IMR-90 (cell line): ENCODE measurements around the gene C2CD4D. TPM values are rescaled to one million over a fixed set of nuclear protein-coding genes. Genes with fewer than 3 reads are reported as not detected.

Experiments used
- ATAC-seq: fragments of 200-7000 bp; cut with Tn5 transposase; 2 replicates; pipeline ENCODE4 v1.9.1; 2020; ENCODE audit warnings: low read depth, mild to moderate bottlenecking, moderate library complexity
- BruUV-seq: library from RNA; stranded (reverse); fragments of 400-500 nt; replicated peaks from 2 replicates; lab custom pipeline; 2021; lab: Mats Ljungman, UMichigan
- CTCF ChIA-PET: fragments of 300-600 bp; formaldehyde crosslinking; extraction: SDS; loops from one replicate; lab custom pipeline; 2021; ENCODE audit warnings: antibody characterized with exemption; lab: Yijun Ruan, JAX
- POLR2A ChIA-PET: fragments of 300-600 bp; sonication (Branson Sonifier 250); formaldehyde crosslinking; loops from one replicate; lab custom pipeline; 2022; ENCODE audit warnings: antibody characterized with exemption; ENCODE audit not compliant: unreplicated experiment; lab: Charles Lee
- DNase-seq: peaks from one replicate; pipeline ENCODE4 v3.0.0; 2013
- H2AFZ ChIP-seq: replicated peaks from 2 replicates; pipeline ENCODE3; 2013; ENCODE audit warnings: low read length, mild to moderate bottlenecking; ENCODE audit not compliant: poor library complexity
- H2AK5ac ChIP-seq: 2 replicates; pipeline ENCODE4 v1.6.1; 2013; ENCODE audit warnings: low read depth, low read length, inconsistent platforms
- H2AK9ac ChIP-seq: replicated peaks from 2 replicates; pipeline ENCODE3; 2013; ENCODE audit warnings: mild to moderate bottlenecking, low read depth, low read length, moderate library complexity; ENCODE audit not compliant: poor library complexity
- H2BK120ac ChIP-seq: 2 replicates; pipeline ENCODE4 v1.6.1; 2013; ENCODE audit warnings: low read depth, low read length, inconsistent platforms
- H2BK15ac ChIP-seq: 3 replicates; pipeline ENCODE4 v1.6.1; 2013; ENCODE audit warnings: low read depth, low read length, inconsistent platforms
- H2BK20ac ChIP-seq: 2 replicates; pipeline ENCODE4 v1.6.1; 2013; ENCODE audit warnings: low read depth, mild to moderate bottlenecking, inconsistent platforms, low read length, moderate library complexity
- H2BK5ac ChIP-seq: 2 replicates; pipeline ENCODE4 v1.6.1; 2013; ENCODE audit warnings: mild to moderate bottlenecking, low read depth, low read length, inconsistent platforms; ENCODE audit not compliant: poor library complexity, severe bottlenecking
- H3K14ac ChIP-seq: replicated peaks from 2 replicates; pipeline ENCODE4 v1.6.1; 2013; ENCODE audit warnings: low read depth, low read length, inconsistent platforms
- H3K18ac ChIP-seq: 2 replicates; pipeline ENCODE4 v1.6.1; 2013; ENCODE audit warnings: low read depth, low read length, control low read depth
- H3K23ac ChIP-seq: 2 replicates; pipeline ENCODE4 v1.6.1; 2013; ENCODE audit warnings: low read depth, low read length, inconsistent platforms
- H3K27ac ChIP-seq: 2 replicates; pipeline ENCODE4 v1.5.1; 2013; ENCODE audit warnings: mild to moderate bottlenecking, control low read depth, low read length; ENCODE audit not compliant: insufficient read depth
- H3K27me3 ChIP-seq: 2 replicates; pipeline ENCODE4 v1.6.1; 2013; ENCODE audit warnings: low read length; ENCODE audit not compliant: control insufficient read depth, insufficient read depth
- H3K36me3 ChIP-seq: 2 replicates; pipeline ENCODE4 v1.6.1; 2013; ENCODE audit warnings: low read length, mixed read lengths; ENCODE audit not compliant: control insufficient read depth, insufficient read depth
- H3K4ac ChIP-seq: 2 replicates; pipeline ENCODE4 v1.6.1; 2013; ENCODE audit warnings: low read depth, low read length, inconsistent platforms
- H3K4me1 ChIP-seq: 2 replicates; pipeline ENCODE4 v1.6.1; 2013; ENCODE audit warnings: low read length, mixed read lengths; ENCODE audit not compliant: control insufficient read depth, insufficient read depth
- H3K4me2 ChIP-seq: 2 replicates; pipeline ENCODE4 v1.6.1; 2013; ENCODE audit warnings: low read depth, mild to moderate bottlenecking, control low read depth, low read length, moderate library complexity
- H3K4me3 ChIP-seq: 2 replicates; pipeline ENCODE4 v1.5.1; 2013; ENCODE audit warnings: low read depth, mild to moderate bottlenecking, control low read depth, low read length, moderate library complexity; ENCODE audit not compliant: insufficient read depth
- H3K56ac ChIP-seq: 2 replicates; pipeline ENCODE4 v1.6.1; 2013; ENCODE audit warnings: low read length, inconsistent platforms; ENCODE audit not compliant: insufficient read depth; ENCODE audit errors: extremely low read depth
- H3K79me1 ChIP-seq, 2 experiments: 2 replicates each; pipeline ENCODE4 v1.6.1; 2013; ENCODE audit warnings: low read length in 2 of 2, inconsistent platforms in 1 of 2, low read depth in 1 of 2
- H3K9ac ChIP-seq: 2 replicates; pipeline ENCODE4 v1.6.1; 2013; ENCODE audit warnings: low read depth, low read length, control low read depth
- H3K9me1 ChIP-seq: 2 replicates; pipeline ENCODE4 v1.6.1; 2013; ENCODE audit warnings: low read length, inconsistent platforms; ENCODE audit not compliant: insufficient read depth
- H3K9me3 ChIP-seq: 2 replicates; pipeline ENCODE4 v1.6.1; 2013; ENCODE audit warnings: low read length; ENCODE audit not compliant: control insufficient read depth, insufficient read depth
- H4K20me1 ChIP-seq: 2 replicates; pipeline ENCODE4 v1.6.1; 2013; ENCODE audit warnings: low read length, inconsistent platforms; ENCODE audit not compliant: insufficient read depth
- H4K5ac ChIP-seq: 2 replicates; pipeline ENCODE4 v1.6.1; 2013; ENCODE audit warnings: mild to moderate bottlenecking, low read depth, low read length, control low read depth
- H4K8ac ChIP-seq, 2 experiments: 2 replicates each; pipeline ENCODE4 v1.6.1; 2013; ENCODE audit warnings: low read depth in 2 of 2, low read length in 2 of 2, control low read depth in 1 of 2, inconsistent platforms in 1 of 2
- H4K91ac ChIP-seq: 2 replicates; pipeline ENCODE4 v1.6.1; 2013; ENCODE audit warnings: low read depth, low read length, inconsistent platforms; ENCODE audit not compliant: insufficient read depth
- BHLHE40 ChIP-seq: fragments of 150-350 bp; IDR thresholded peaks from 2 replicates; pipeline ENCODE4 v1.6.1; 2016; ENCODE audit warnings: mild to moderate bottlenecking, low read depth, low read length
- CEBPB ChIP-seq: IDR thresholded peaks from 2 replicates; pipeline ENCODE4 v1.6.1; 2012; ENCODE audit warnings: low read depth, low read length, improper control_type of control experiment
- CHD1 ChIP-seq: IDR thresholded peaks from 2 replicates; pipeline ENCODE4 v1.6.1; 2012; ENCODE audit warnings: low read depth, low read length, improper control_type of control experiment
- CTCF ChIP-seq: conservative IDR thresholded peaks from 2 replicates; pipeline ENCODE4 v1.5.1; 2012; ENCODE audit warnings: mild to moderate bottlenecking, low read depth, low read length, improper control_type of control experiment
- ELK1 ChIP-seq: fragments of 150-350 bp; IDR thresholded peaks from 2 replicates; pipeline ENCODE4 v1.6.1; 2016; ENCODE audit warnings: low read depth, mild to moderate bottlenecking, low read length, moderate library complexity, borderline replicate concordance
- FOS ChIP-seq: fragments of 150-350 bp; IDR thresholded peaks from 2 replicates; pipeline ENCODE4 v1.6.1; 2016; ENCODE audit warnings: low read depth, low read length
- MAFK ChIP-seq: IDR thresholded peaks from 2 replicates; pipeline ENCODE4 v1.6.1; 2012; ENCODE audit warnings: low read depth, low read length, improper control_type of control experiment
- MAZ ChIP-seq: IDR thresholded peaks from 2 replicates; pipeline ENCODE4 v1.6.1; 2012; ENCODE audit warnings: low read depth, mild to moderate bottlenecking, low read length, improper control_type of control experiment, moderate library complexity, borderline replicate concordance
- MXI1 ChIP-seq: IDR thresholded peaks from 2 replicates; pipeline ENCODE4 v1.6.1; 2012; ENCODE audit warnings: low read depth, mild to moderate bottlenecking, low read length, moderate library complexity, borderline replicate concordance
- NFE2L2 ChIP-seq: fragments of 150-350 bp; IDR thresholded peaks from 2 replicates; pipeline ENCODE4 v1.6.1; 2016; ENCODE audit warnings: low read depth, mild to moderate bottlenecking, low read length
- POLR2A ChIP-seq: IDR thresholded peaks from 2 replicates; pipeline ENCODE4 v1.6.1; 2012; ENCODE audit warnings: mild to moderate bottlenecking, low read depth, low read length
- RAD21 ChIP-seq: IDR thresholded peaks from 2 replicates; pipeline ENCODE4 v1.6.1; 2012; ENCODE audit warnings: low read length, improper control_type of control experiment
- RCOR1 ChIP-seq: IDR thresholded peaks from 2 replicates; pipeline ENCODE4 v1.6.1; 2012; ENCODE audit warnings: mild to moderate bottlenecking, low read length, improper control_type of control experiment; ENCODE audit not compliant: insufficient replicate concordance
- RFX5 ChIP-seq: IDR thresholded peaks from 2 replicates; pipeline ENCODE4 v1.8.0; 2012; ENCODE audit warnings: low read depth, mild to moderate bottlenecking, low read length, moderate library complexity
- USF2 ChIP-seq: fragments of 150-350 bp; IDR thresholded peaks from 2 replicates; pipeline ENCODE4 v1.6.1; 2017; ENCODE audit warnings: mild to moderate bottlenecking, antibody characterized with exemption, low read length, low read depth
- WGBS, 2 experiments: methylation state at CpG; one replicate each; pipeline versions ENCODE4 v1.1.5 to v1.1.7; 2013; ENCODE audit warnings: missing lambda C conversion rate in 2 of 2; ENCODE audit not compliant: insufficient read length in 1 of 2; ENCODE audit errors: extremely low coverage in 2 of 2; 5-methylcytosine and 5-hydroxymethylcytosine counted together
- dilution Hi-C: fragments of 300-500 bp; cut with HindIII; formaldehyde crosslinking; loops from one replicate; pipeline ENCODE4 v1.14.3; 2018; ENCODE audit warnings: low sequenced_read_pairs; ENCODE audit not compliant: unreplicated experiment
- in situ Hi-C: fragments of 300-500 bp; cut with MboI; formaldehyde crosslinking; loops from 3 replicates; pipeline ENCODE4 v1.14.3; 2019; ENCODE audit warnings: low sequenced_read_pairs, inconsistent platforms, mixed read lengths
- intact Hi-C: fragments of 100-400 bp; cut with micrococcal nuclease; formaldehyde crosslinking; loops from 2 replicates; pipeline ENCODE4 v1.10.0; 2022
- polyA plus RNA-seq, 3 experiments: library from polyadenylated mRNA; depleted of rRNA; stranded (reverse); fragments of >200 nt; gene quantifications; 2 replicates each; pipeline ENCODE4 v1.2.3, GENCODE V29; 2012; ENCODE audit warnings: low replicate concordance in 1 of 3
- total RNA-seq: library from RNA; depleted of rRNA; stranded (reverse); fragments of >200 nt; gene quantifications from 2 replicates; pipeline ENCODE4 v1.2.3, GENCODE V29; 2012

Gene C2CD4D
- total and polyA plus RNA-seq, 2 of the 4 experiments (the other 2 are of a cell fraction), result not detected

- Histone ChIP-seq H3K23ac (no peak within 1 kb of the TSS), H3K9me3 (no peaks in the 10 kb centered on the region), H3K27ac (no peak within 1 kb of the TSS), H2BK15ac (no peak within 1 kb of the TSS), H3K14ac (no peak within 1 kb of the TSS), H3K18ac (no peak within 1 kb of the TSS), H2AK5ac (no peak within 1 kb of the TSS), H2AK9ac (no peak within 1 kb of the TSS), H3K4me2 (no peak within 1 kb of the TSS), H2BK20ac (no peak within 1 kb of the TSS), H3K36me3 (no peaks in the 10 kb centered on the region), H3K56ac (no peak within 1 kb of the TSS), H2AFZ (peak within 1 kb of the TSS; percentile 49), H4K5ac (no peak within 1 kb of the TSS), H4K8ac (no peak within 1 kb of the TSS), H3K4ac (no peak within 1 kb of the TSS), H3K4me1 (no peaks in the 10 kb centered on the region), H4K20me1 (no peaks in the 10 kb centered on the region), H3K4me3 (no peak within 1 kb of the TSS), H2BK120ac (no peak within 1 kb of the TSS), H2BK5ac (no peak within 1 kb of the TSS), H3K9ac (no peak within 1 kb of the TSS), H3K27me3 (peaks cover 49% of the 10 kb centered on the region), H4K91ac (no peak within 1 kb of the TSS), H3K9me1 (no peaks in the 10 kb centered on the region), H3K79me1 (no peaks in the 10 kb centered on the region)
- no peak for DNase-seq
- ChIA-PET POLR2A (no interaction called here), CTCF (no interaction called here)
- no CpG with 5 or more reads among the region's 5 CpGs for WGBS, 2 experiments
- in situ Hi-C loops (no loop called here), dilution Hi-C loops (no loop called here), intact Hi-C loops (loop anchor here (10.0 kb wide), 1 partner anchor 287 kb away; the partner anchor contains the start of gene TUFT1)
- no TSS peak for BruUV-seq
- TF ChIP-seq MAZ (no peak), RCOR1 (no peak), RAD21 (no peak), CTCF (no peak), POLR2A (no peak), USF2 (no peak), MXI1 (no peak), RFX5 (no peak), CHD1 (no peak), FOS (no peak), NFE2L2 (no peak), MAFK (no peak), BHLHE40 (no peak), CEBPB (no peak), ELK1 (no peak)
- ATAC-seq, result no peak
Observed at GRCh38 chr1:151831605-151832004, 8.0 kb downstream of the C2CD4D start, which contains the start of gene RORC. RORC (minus strand) TSS chr1:151831802; CDS start chr1:151831764, 38 bp downstream.
